Stimulated activated CD4-positive, alpha-beta T cell treated with anti-CD3 and anti-CD28 coated beads, Interleukin-12 subunit alpha, Interleukin-12 subunit beta, amount 100 ng/mL, for 48 hours (primary cell): Measurements from ENCODE around the gene SCCPDH.
A peak's percentile ranks its signal among the peaks of the same experiment; 100 is the strongest.
"Not testable (repeated sequence)": the region's sequence is repeated elsewhere in the genome, so short reads cannot be mapped to it uniquely, and the experiment has no call there.

Experiments used
- DNase-seq, 3 donors: peaks; one replicate each; pipeline ENCODE4 v3.0.0-alpha.2; 2020; ENCODE audit warnings: low read depth in 2 of 3, low spot score in 1 of 3

Gene SCCPDH

GRCh38 chr1:246724016-246724730, at the start of gene SCCPDH:
Gene SCCPDH (plus strand): TSS chr1:246724409. CDS start chr1:246724423, 14 bp downstream.
- peak; percentile 37 to 65 (median 55) for DNase-seq

- DNase-seq = no peak
Measured at GRCh38 chr1:246677842-246678241, 46.4 kb upstream of the SCCPDH start.

- DNase-seq = no peak
Measured at GRCh38 chr1:246678816-246679793, 45.1 kb upstream of the SCCPDH start.

GRCh38 chr1:246679794-246680177, 44.4 kb upstream of the SCCPDH start:
- DNase-seq = no peak

- no peak for DNase-seq
Measured at GRCh38 chr1:246680190-246680589, 44.0 kb upstream of the SCCPDH start.

- DNase-seq = no peak
Measured at GRCh38 chr1:246680696-246681130, 43.5 kb upstream of the SCCPDH start.

- no peak for DNase-seq
Measured at GRCh38 chr1:246681900-246682895, 42.0 kb upstream of the SCCPDH start.

GRCh38 chr1:246683521-246683920, 40.7 kb upstream of the SCCPDH start:
- DNase-seq = no peak

- DNase-seq = no peak
Measured at GRCh38 chr1:246687002-246687401, 37.2 kb upstream of the SCCPDH start.

GRCh38 chr1:246689409-246690008, 34.7 kb upstream of the SCCPDH start:
- DNase-seq = peak; percentile 10 to 35 (median 31)

GRCh38 chr1:246690100-246690499, 34.1 kb upstream of the SCCPDH start:
- no peak for DNase-seq

GRCh38 chr1:246691622-246692495, 32.4 kb upstream of the SCCPDH start:
- no peak for DNase-seq

GRCh38 chr1:246694213-246694895, 29.9 kb upstream of the SCCPDH start:
- not testable (repeated sequence) for DNase-seq

- no peak for DNase-seq
Measured at GRCh38 chr1:246695136-246695535, 29.1 kb upstream of the SCCPDH start.

GRCh38 chr1:246695666-246696065, 28.5 kb upstream of the SCCPDH start:
- DNase-seq = no peak

GRCh38 chr1:246698466-246699094, 25.6 kb upstream of the SCCPDH start:
- DNase-seq = no peak

- DNase-seq = peak; percentile 71 to 78 (median 74)
Measured at GRCh38 chr1:246699095-246699735, 25.0 kb upstream of the SCCPDH start.

GRCh38 chr1:246703581-246703980, 20.6 kb upstream of the SCCPDH start:
- DNase-seq = no peak
